GM12878 (cell line): Measurements from ENCODE around the gene HNRNPF.

Source experiments
- CTCF ChIP-seq, 3 experiments: IDR thresholded peaks in 2 of 3; conservative IDR thresholded peaks in 1 of 3; 2 replicates each; pipeline ENCODE4 v1.5.1; 2011; ENCODE audit warnings: low read depth in 3 of 3, low read length in 3 of 3, mild to moderate bottlenecking in 3 of 3, control low read depth in 2 of 3, moderate library complexity in 2 of 3, inconsistent platforms in 1 of 3, mixed read lengths in 1 of 3; ENCODE audit not compliant: control insufficient read depth in 2 of 3, insufficient read depth in 1 of 3; ENCODE audit errors: extremely low read depth in 1 of 3
- EZH2 ChIP-seq: IDR thresholded peaks from 2 replicates; pipeline ENCODE4 v1.6.1; 2012; ENCODE audit warnings: low read depth, mild to moderate bottlenecking, control low read depth, inconsistent platforms, low read length, borderline replicate concordance; ENCODE audit not compliant: control insufficient read depth

DNA sequence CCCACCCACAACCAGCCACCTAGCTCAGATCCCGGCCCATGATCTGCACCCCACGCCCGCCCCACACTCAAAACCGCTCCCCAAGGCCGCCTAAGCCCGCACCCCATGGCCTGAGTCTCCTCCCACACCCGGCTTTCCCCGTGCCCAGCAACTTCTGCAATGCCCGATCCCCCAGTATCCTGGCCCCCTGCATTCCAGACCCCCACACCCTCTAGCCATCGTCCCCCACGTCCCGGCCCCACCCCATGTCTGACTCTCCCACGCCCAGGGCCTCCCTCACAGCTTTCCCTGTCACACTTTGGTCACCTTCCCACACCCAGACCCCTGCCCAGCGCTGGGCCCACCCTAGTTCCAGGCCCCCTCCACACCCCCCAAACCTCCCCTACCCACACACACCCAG, 57.7 kb downstream of the HNRNPF start:
- TF ChIP-seq CTCF (IDR thresholded peaks at IDR 0.05 in 2 of 3, conservative IDR thresholded peaks at IDR 0.05 in 1 of 3; ENCODE audit: control insufficient read depth in 2 of 3, extremely low read depth in 1 of 3, insufficient read depth in 1 of 3, low read depth in 3 of 3, low read length in 3 of 3) (no peak), EZH2 (no peak)
